Liver (tissue), 9 donors: ENCODE results near the gene TWIST2. TPM values are rescaled to one million over a fixed set of nuclear protein-coding genes. Genes with fewer than 3 reads are reported as not detected.

ENCODE experiments used
- DNase-seq: peaks from one replicate; pipeline ENCODE4 v3.0.0-alpha.2; 2017; ENCODE audit warnings: low spot score
- H3K27ac ChIP-seq, 2 donors: one replicate each; pipeline ENCODE4 v1.7.0; 2013; ENCODE audit warnings: inconsistent platforms in 2 of 2, low read length in 2 of 2, control low read depth in 1 of 2, low read depth in 1 of 2, mild to moderate bottlenecking in 1 of 2
- H3K27me3 ChIP-seq, 4 donors: one replicate each; pipeline versions ENCODE4 v1.6.1 to v1.7.0; 2013; ENCODE audit warnings: low read length in 3 of 4, inconsistent platforms in 1 of 4, mild to moderate bottlenecking in 1 of 4, moderate library complexity in 1 of 4; ENCODE audit not compliant: control insufficient read depth in 4 of 4, insufficient read depth in 4 of 4
- H3K36me3 ChIP-seq, 4 donors: one replicate each; pipeline versions ENCODE4 v1.6.1 to v1.7.0; 2013; ENCODE audit warnings: low read length in 3 of 4, mild to moderate bottlenecking in 3 of 4, low read depth in 1 of 4, moderate library complexity in 1 of 4; ENCODE audit not compliant: control insufficient read depth in 4 of 4, insufficient read depth in 3 of 4
- H3K4me1 ChIP-seq, 4 donors: one replicate each; pipeline versions ENCODE4 v1.6.1 to v1.7.0; 2013; ENCODE audit warnings: low read length in 3 of 4, mild to moderate bottlenecking in 3 of 4, moderate library complexity in 1 of 4; ENCODE audit not compliant: control insufficient read depth in 4 of 4, insufficient read depth in 4 of 4
- H3K4me3 ChIP-seq, 3 donors: one replicate each; pipeline versions ENCODE4 v1.6.1 to v1.7.0; 2013; ENCODE audit warnings: low read length in 3 of 3, control low read depth in 1 of 3, low read depth in 1 of 3, mild to moderate bottlenecking in 1 of 3
- H3K9ac ChIP-seq, 2 donors: one replicate each; pipeline ENCODE4 v1.7.0; 2013; ENCODE audit warnings: low read length in 2 of 2, mild to moderate bottlenecking in 2 of 2, moderate library complexity in 2 of 2, control low read depth in 1 of 2, low read depth in 1 of 2
- H3K9me3 ChIP-seq, 4 donors: one replicate each; pipeline versions ENCODE4 v1.6.1 to v1.7.0; 2013; ENCODE audit warnings: low read length in 3 of 4; ENCODE audit not compliant: control insufficient read depth in 4 of 4
- EGR1 ChIP-seq, 2 donors: IDR thresholded peaks; 2 replicates each; pipeline ENCODE4 v1.6.1; 2016 to 2018; ENCODE audit warnings: antibody characterized with exemption in 2 of 2, low read depth in 2 of 2
- FOXA1 ChIP-seq: IDR thresholded peaks from 2 replicates; pipeline ENCODE4 v1.6.1; 2016; ENCODE audit warnings: antibody characterized with exemption
- HNF4A ChIP-seq, 2 donors: conservative IDR thresholded peaks; 2 replicates each; pipeline ENCODE4 v1.6.1; 2016; ENCODE audit warnings: antibody characterized with exemption in 2 of 2, mild to moderate bottlenecking in 2 of 2
- HNF4G ChIP-seq: IDR thresholded peaks from 2 replicates; pipeline ENCODE4 v1.6.1; 2016; ENCODE audit warnings: antibody characterized with exemption
- JUND ChIP-seq, 2 donors: IDR thresholded peaks; 2 replicates each; pipeline ENCODE4 v1.6.1; 2016; ENCODE audit warnings: antibody characterized with exemption in 2 of 2
- NR2F2 ChIP-seq: IDR thresholded peaks from 2 replicates; pipeline ENCODE4 v1.6.1; 2016; ENCODE audit warnings: antibody characterized with exemption
- RAD21 ChIP-seq, 2 donors: IDR thresholded peaks; 2 replicates each; pipeline ENCODE4 v1.6.1; 2016; ENCODE audit warnings: antibody characterized with exemption in 2 of 2, mild to moderate bottlenecking in 2 of 2
- REST ChIP-seq: IDR thresholded peaks from 2 replicates; pipeline ENCODE4 v1.6.1; 2016; ENCODE audit warnings: antibody characterized with exemption, mild to moderate bottlenecking
- RXRA ChIP-seq, 2 donors: IDR thresholded peaks; 2 replicates each; pipeline ENCODE4 v1.6.1; 2017 to 2018; ENCODE audit warnings: antibody characterized with exemption in 2 of 2, mild to moderate bottlenecking in 1 of 2
- SP1 ChIP-seq: IDR thresholded peaks from 2 replicates; pipeline ENCODE4 v1.6.1; 2018; ENCODE audit warnings: antibody characterized with exemption, mild to moderate bottlenecking
- TAF1 ChIP-seq: conservative IDR thresholded peaks from 2 replicates; pipeline ENCODE4 v1.6.1; 2016; ENCODE audit warnings: antibody characterized with exemption, mild to moderate bottlenecking
- YY1 ChIP-seq: IDR thresholded peaks from 2 replicates; pipeline ENCODE4 v1.6.1; 2016; ENCODE audit warnings: antibody characterized with exemption, mild to moderate bottlenecking
- WGBS: extraction: QIAGEN DNeasy Blood & Tissue Kit; methylation state at CpG from one replicate; pipeline ENCODE4 v1.1.7; 2013; 5-methylcytosine and 5-hydroxymethylcytosine counted together
- polyA plus RNA-seq, 2 donors: library from polyadenylated mRNA; stranded (reverse) in 1 of 2; unstranded in 1 of 2; fragments of 200-250 nt in 1 of 2; fragments of >200 nt in 1 of 2; fragmentation: Nextera tagmentation in 1 of 2; extraction: Ambion mirVana in 1 of 2; gene quantifications; one replicate each; pipeline versions ENCODE4 v1.2.1 to v1.2.3, GENCODE V29; 2013 to 2015
- total RNA-seq, 2 donors: library from RNA; depleted of rRNA; stranded (reverse); fragments of >200 nt; gene quantifications; one replicate each; pipeline ENCODE4 v1.2.3, GENCODE V29; 2014
- TF ChIP-seq, protein P1 (sequence below): IDR thresholded peaks from 2 replicates; pipeline ENCODE4 v1.6.1; 2016; ENCODE audit warnings: antibody characterized with exemption
- TF ChIP-seq, protein P2 (sequence below): IDR thresholded peaks from 2 replicates; pipeline ENCODE4 v1.6.1; 2016; ENCODE audit warnings: antibody characterized with exemption
- donor health status: healthy.
- donor health status: healthy.
- donor health status: healthy.
- donor health status: healthy.
- donor health status: healthy.

The TWIST2 gene
- total and polyA plus RNA-seq, 4 donors, result 0.17 to 0.20 (median 0.19) TPM; not detected in 1

DNA sequence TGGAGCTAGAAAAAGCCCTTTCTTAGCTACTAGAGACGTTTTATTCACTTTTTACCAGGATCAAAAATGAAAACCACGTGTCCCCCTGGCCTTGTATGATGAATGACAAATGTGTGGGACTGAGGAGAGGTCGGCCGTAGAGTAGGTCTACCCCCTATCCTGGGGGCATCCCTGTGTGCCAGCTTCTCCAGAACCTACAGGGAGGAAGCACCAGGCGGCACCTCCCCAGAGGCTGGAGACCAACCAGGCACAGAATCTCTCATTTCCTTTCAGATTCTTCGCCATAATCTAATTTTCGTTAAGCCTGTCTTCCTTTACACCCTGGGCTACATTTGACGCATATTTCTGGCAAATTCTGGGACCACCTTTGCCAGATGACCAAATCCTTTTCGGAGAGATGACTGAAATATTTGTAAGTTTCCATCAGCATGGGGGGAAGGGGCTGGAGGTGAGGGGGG is 15.9 kb downstream of the TWIST2 start:
- H3K4me3 ChIP-seq, result no peak overlapping the region

DNA sequence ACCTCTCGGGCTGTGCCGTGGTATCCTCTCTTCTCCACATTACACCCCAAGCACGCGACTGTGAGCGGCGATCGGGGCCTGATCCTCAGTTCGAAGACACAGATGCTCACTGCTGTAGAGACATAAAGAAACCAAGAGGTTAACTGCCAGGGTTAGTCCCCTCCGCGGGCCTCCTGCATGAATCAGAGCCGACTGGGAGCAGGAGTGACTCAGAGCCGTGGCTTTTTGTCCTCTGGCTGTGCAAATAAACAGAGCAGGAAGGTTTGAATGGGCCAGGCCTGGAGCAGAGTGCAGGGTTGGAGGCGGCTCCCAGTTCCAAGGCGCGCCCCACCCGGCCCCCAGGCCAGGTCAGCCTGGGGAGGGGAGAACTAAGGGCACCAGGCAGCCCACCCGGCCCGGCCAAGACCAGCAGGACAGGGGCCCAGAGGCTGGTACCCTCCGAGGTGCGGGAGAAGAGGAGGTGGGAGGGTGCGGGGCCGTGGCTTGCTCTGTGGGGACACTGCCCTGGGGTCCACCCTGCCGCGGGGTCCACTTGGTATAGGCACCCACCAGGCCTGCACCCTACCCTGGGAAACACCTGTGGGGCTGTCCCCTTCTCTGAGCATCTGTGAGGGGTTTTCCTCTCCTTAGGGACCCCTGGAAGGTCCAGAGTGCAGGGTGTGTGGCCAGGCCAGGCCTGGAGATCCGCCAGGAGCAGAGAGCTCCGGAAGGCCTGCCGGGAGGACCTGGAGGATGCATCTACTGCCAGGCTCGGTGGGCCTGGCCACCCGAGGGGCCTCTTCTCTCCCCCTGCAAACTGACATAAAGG is 16.5 kb downstream of the TWIST2 start:
- no peak overlapping the region for H3K9ac ChIP-seq
- 36% methylated on average over 29 of the region's 29 CpGs for WGBS
- no peaks in the 10 kb centered on the region for H3K9me3 ChIP-seq
- DNase-seq, result peak; percentile 66
- no peaks in the 10 kb centered on the region for H3K36me3 ChIP-seq
- H3K27ac ChIP-seq, result peak overlapping the region; percentile 24 to 25
- H3K27me3 ChIP-seq, result no peaks in the 10 kb centered on the region
- TF ChIP-seq, protein P1, sequence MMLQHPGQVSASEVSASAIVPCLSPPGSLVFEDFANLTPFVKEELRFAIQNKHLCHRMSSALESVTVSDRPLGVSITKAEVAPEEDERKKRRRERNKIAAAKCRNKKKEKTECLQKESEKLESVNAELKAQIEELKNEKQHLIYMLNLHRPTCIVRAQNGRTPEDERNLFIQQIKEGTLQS, result no peak
- peak; percentile 36 for TF ChIP-seq SP1
- TF ChIP-seq NR2F2, result peak; percentile 47
- no peak for TF ChIP-seq TAF1
- TF ChIP-seq FOXA1, result no peak
- no peak for TF ChIP-seq YY1
- TF ChIP-seq JUND (IDR thresholded peaks at IDR 0.05), result peak; percentile 81 to 84
- peak in 1 of 2 donors; percentile 7 for TF ChIP-seq RXRA (IDR thresholded peaks at IDR 0.05)
- TF ChIP-seq, protein P2, sequence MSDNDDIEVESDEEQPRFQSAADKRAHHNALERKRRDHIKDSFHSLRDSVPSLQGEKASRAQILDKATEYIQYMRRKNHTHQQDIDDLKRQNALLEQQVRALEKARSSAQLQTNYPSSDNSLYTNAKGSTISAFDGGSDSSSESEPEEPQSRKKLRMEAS, result no peak
- no peaks in the 10 kb centered on the region for H3K4me1 ChIP-seq
- H3K4me3 ChIP-seq, result no peak overlapping the region

More for the DNA sequence above, 15.9 kb downstream of the TWIST2 start:
- peak overlapping the region in 1 of 2 donors; percentile 25 for H3K27ac ChIP-seq
- no peaks in the 10 kb centered on the region for H3K36me3 ChIP-seq
- no peaks in the 10 kb centered on the region for H3K4me1 ChIP-seq
- no peak for DNase-seq
- H3K9ac ChIP-seq, result no peak overlapping the region
- no peaks in the 10 kb centered on the region for H3K9me3 ChIP-seq
- WGBS, result 83% methylated on average over 9 of the region's 9 CpGs
- TF ChIP-seq RXRA (IDR thresholded peaks at IDR 0.05) (no peak), EGR1 (IDR thresholded peaks at IDR 0.05; ENCODE audit: low read depth in 2 of 2) (no peak), JUND (IDR thresholded peaks at IDR 0.05) (no peak), HNF4A (conservative IDR thresholded peaks at IDR 0.05) (no peak), REST (no peak), HNF4G (no peak), NR2F2 (no peak), RAD21 (IDR thresholded peaks at IDR 0.05) (no peak)
- H3K27me3 ChIP-seq, result no peaks in the 10 kb centered on the region
